Measurements from ENCODE around the gene GNB3. TPM values are rescaled to one million over a fixed set of nuclear protein-coding genes. Genes with fewer than 3 reads are reported as not detected.

The GNB3 gene
- total RNA-seq, 1 donor = 1.7 TPM

- peak overlapping the region; percentile 96 for H3K4me3 ChIP-seq (ENCODE audit: low read depth, low read length)
- no peak for DNase-seq (ENCODE audit: low read depth)
- TF ChIP-seq, protein P1, sequence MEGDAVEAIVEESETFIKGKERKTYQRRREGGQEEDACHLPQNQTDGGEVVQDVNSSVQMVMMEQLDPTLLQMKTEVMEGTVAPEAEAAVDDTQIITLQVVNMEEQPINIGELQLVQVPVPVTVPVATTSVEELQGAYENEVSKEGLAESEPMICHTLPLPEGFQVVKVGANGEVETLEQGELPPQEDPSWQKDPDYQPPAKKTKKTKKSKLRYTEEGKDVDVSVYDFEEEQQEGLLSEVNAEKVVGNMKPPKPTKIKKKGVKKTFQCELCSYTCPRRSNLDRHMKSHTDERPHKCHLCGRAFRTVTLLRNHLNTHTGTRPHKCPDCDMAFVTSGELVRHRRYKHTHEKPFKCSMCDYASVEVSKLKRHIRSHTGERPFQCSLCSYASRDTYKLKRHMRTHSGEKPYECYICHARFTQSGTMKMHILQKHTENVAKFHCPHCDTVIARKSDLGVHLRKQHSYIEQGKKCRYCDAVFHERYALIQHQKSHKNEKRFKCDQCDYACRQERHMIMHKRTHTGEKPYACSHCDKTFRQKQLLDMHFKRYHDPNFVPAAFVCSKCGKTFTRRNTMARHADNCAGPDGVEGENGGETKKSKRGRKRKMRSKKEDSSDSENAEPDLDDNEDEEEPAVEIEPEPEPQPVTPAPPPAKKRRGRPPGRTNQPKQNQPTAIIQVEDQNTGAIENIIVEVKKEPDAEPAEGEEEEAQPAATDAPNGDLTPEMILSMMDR (IDR thresholded peaks at IDR 0.05; ENCODE audit: insufficient read depth, low read depth, low read length) = no peak
These were observed 10.3 kb upstream of the GNB3 start for GRCh38 chr12:6830286-6830890.

GRCh38 chr12:6830999-6831398, 9.7 kb upstream of the GNB3 start:
- no peak overlapping the region for H3K4me3 ChIP-seq (ENCODE audit: low read depth, low read length)
- TF ChIP-seq, protein P1 (IDR thresholded peaks at IDR 0.05; ENCODE audit: insufficient read depth, low read depth, low read length) = no peak
- DNase-seq (ENCODE audit: low read depth) = no peak

DNA sequence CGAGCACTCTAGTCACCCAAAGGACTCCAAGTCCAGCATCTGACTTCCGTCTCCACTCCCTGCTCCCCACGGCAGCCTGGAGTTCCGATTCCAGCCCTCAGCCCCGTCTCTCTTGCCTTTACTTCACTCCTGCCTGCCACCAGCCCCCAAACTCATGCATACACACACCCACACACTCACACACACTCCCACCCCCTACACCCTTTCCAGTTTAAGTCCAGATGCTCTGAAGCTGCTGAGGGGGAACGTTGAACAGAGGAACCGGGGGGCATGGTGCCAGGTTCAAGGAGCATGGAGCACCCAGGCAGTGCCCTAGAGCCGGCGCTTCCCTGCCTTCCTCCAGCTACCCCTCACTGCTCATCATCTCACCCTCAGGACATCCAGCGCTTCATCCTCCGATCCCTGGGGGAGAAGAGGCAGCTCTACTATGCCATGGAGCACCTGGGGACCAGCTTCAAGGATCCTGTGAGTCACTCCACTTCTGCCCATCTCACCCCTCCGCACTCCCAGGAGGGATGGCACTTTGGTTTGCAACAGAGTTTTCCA, 9.2 kb upstream of the GNB3 start:
- DNase-seq (ENCODE audit: low read depth) = no peak
- TF ChIP-seq, protein P1 (IDR thresholded peaks at IDR 0.05; ENCODE audit: insufficient read depth, low read depth, low read length) = no peak

GRCh38 chr12:6832125-6832524, 8.6 kb upstream of the GNB3 start:
- H3K4me3 ChIP-seq (ENCODE audit: low read depth, low read length) = no peak overlapping the region
- TF ChIP-seq, protein P1 (IDR thresholded peaks at IDR 0.05; ENCODE audit: insufficient read depth, low read depth, low read length) = no peak
- no peak for DNase-seq (ENCODE audit: low read depth)

More for the DNA sequence above, 9.2 kb upstream of the GNB3 start:
- no peak overlapping the region for H3K4me3 ChIP-seq (ENCODE audit: low read depth, low read length)

DNA sequence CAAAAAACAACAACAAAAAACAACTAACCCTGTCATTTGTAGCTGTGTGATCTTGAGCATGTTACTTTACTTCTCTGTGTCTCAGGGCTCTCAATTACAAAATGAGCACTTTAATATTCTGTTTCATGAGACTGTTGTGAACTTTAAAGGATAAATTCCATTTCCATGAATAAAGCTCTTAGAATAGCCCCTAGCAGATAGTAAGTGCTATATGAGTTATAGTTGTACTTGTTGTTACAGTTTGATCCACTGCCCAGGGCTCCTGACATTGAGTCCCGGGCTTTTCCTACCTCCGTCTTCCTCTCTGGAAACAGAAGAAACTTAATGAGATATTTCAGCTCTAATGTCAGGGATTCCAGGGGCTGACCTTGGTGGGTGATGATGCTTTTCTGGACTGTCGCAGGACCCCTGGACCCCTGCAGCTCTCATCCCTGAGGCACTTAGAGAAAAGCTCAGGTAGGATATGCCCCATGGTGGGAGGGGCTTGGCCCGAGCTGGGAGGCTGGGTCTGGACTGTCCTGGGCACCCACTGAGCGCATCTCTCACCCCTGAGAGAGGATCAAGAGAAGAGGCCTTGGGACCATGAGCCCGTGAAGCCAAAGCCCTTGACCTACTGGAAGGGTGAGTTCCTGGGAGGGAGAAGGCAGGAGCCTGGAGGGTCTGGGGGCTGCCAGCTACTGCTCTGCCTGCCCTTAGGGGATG, 7.4 kb upstream of the GNB3 start:
- TF ChIP-seq, protein P1 (IDR thresholded peaks at IDR 0.05; ENCODE audit: insufficient read depth, low read depth, low read length) = no peak
- no peak for DNase-seq (ENCODE audit: low read depth)
- no peak overlapping the region for H3K4me3 ChIP-seq (ENCODE audit: low read depth, low read length)

- TF ChIP-seq, protein P1 (IDR thresholded peaks at IDR 0.05; ENCODE audit: insufficient read depth, low read depth, low read length) = no peak
- H3K4me3 ChIP-seq (ENCODE audit: low read depth, low read length) = no peak overlapping the region
- DNase-seq (ENCODE audit: low read depth) = no peak
These were observed 6.5 kb upstream of the GNB3 start for GRCh38 chr12:6834254-6834653.
